ENCODE data around the gene ECEL1. TPM values are rescaled to one million over a fixed set of nuclear protein-coding genes. Genes with fewer than 3 reads are reported as not detected.

ECEL1 gene
- total RNA-seq, 2 donors from 2014 or later = 1.6 to 4.6 TPM

DNA sequence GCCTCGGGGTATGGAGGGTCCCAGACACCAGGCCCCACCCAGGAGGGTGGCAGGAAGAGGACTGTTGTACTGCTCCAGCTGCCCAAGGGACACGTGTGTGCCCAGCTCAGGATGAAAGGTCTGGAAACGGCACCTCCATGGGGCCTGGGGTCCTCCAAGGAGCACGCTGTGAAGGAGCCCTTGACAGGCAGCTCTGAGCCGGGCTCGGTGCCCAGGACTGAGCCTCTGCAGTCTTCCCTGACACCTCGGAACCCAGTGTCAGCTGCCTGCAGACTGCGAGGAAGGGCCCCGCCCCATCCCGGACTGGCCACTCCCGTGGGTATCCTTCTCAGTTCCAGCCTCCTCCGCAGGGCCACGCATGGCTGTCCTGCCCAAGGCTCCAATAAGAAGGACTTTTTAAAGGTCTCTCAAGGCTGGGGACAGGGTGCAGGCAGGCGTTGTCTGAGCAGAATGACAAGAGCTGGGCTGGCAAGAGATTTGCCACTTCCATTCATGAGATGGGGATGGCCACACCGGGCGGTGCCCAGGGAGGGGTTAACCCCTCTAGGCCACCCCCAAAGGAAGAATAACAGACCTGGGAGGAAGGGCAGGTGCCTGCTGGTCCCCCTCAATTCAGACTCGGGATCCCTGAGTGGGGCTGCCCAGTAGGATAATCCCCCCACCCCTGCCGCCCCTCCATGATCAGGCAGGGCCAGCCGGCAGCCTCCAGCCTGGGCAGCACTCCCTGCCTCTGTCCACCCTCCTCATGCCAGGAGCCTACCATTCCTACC, 8.9 kb downstream of the ECEL1 start:
- no peaks in the 10 kb centered on the region for H3K4me1 ChIP-seq (ENCODE audit: control insufficient read depth, insufficient read depth, low read length)
- H3K27me3 ChIP-seq (ENCODE audit: control insufficient read depth, insufficient read depth, low read length, poor library complexity, severe bottlenecking) = peaks cover 27% of the 10 kb centered on the region
- no peaks in the 10 kb centered on the region for H3K36me3 ChIP-seq (ENCODE audit: control insufficient read depth, insufficient read depth, low read length)
- 85 to 89% methylated on average over 12 to 19 of the region's 19 CpGs for WGBS, 2 experiments (ENCODE audit: insufficient coverage in 1 of 2, insufficient read length in 1 of 2)
- H3K27ac ChIP-seq (ENCODE audit: low read depth, low read length) = no peak overlapping the region
- DNase-seq = peak; percentile 34
- Mint-ChIP-seq H3K27ac (no peak overlapping the region), H3K4me3 (no peak overlapping the region), H3K4me1 (no peaks in the 10 kb centered on the region), H3K27me3 (ENCODE audit: insufficient read depth) (peaks cover 36% of the 10 kb centered on the region), H3K9me3 (no peaks in the 10 kb centered on the region), H3K36me3 (ENCODE audit: low read depth) (no peaks in the 10 kb centered on the region)
- no peak overlapping the region for H3K9ac ChIP-seq (ENCODE audit: extremely low read depth, low read length, poor library complexity, severe bottlenecking)
- H3K4me3 ChIP-seq (ENCODE audit: low read length) = no peak overlapping the region
- H3K9me3 ChIP-seq (ENCODE audit: control insufficient read depth, low read length) = no peaks in the 10 kb centered on the region
- TF ChIP-seq, protein P1, sequence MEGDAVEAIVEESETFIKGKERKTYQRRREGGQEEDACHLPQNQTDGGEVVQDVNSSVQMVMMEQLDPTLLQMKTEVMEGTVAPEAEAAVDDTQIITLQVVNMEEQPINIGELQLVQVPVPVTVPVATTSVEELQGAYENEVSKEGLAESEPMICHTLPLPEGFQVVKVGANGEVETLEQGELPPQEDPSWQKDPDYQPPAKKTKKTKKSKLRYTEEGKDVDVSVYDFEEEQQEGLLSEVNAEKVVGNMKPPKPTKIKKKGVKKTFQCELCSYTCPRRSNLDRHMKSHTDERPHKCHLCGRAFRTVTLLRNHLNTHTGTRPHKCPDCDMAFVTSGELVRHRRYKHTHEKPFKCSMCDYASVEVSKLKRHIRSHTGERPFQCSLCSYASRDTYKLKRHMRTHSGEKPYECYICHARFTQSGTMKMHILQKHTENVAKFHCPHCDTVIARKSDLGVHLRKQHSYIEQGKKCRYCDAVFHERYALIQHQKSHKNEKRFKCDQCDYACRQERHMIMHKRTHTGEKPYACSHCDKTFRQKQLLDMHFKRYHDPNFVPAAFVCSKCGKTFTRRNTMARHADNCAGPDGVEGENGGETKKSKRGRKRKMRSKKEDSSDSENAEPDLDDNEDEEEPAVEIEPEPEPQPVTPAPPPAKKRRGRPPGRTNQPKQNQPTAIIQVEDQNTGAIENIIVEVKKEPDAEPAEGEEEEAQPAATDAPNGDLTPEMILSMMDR (conservative IDR thresholded peaks at IDR 0.05) = no peak

DNA sequence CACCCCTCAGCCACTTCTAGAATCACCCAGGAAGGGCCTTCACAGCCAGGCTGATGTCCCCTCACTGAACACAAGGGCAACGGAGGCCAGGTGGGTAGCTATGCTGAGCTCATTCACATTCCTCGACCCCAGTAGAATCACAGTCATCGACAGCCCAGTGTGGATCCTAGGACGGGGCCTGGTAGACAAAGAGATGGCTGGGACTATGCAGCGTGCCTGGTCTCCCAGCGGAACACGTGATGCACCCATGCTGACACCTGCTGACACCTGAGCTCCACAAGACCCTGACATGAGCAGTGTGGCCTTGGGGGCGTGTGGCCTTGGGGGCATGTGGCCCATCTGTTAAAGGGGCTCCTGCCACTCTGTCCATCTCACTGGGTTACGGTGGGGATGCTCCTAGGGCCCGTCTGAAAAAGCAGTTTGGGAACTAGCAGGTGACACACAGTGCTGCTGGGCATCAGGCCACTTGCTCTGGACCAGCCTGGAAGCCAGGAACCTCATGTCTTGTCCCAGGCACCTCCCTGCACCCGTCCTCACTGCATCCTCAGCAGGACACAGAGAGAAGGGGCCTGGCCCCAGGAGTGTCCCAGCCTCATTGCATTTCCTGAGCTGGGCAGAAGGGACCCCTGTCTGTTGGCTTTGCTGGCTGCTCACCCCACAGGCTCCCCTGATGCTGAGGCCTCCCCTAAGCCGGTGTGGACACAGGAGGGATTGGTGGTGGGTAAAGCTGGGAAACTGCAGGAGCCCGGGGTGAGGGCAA, 9.7 kb downstream of the ECEL1 start:
- H3K27me3 Mint-ChIP-seq (ENCODE audit: insufficient read depth) = peaks cover 38% of the 10 kb centered on the region
- WGBS, 2 experiments (ENCODE audit: insufficient coverage in 1 of 2, insufficient read length in 1 of 2) = 89 to 93% methylated on average over 8 to 13 of the region's 13 CpGs

DNA sequence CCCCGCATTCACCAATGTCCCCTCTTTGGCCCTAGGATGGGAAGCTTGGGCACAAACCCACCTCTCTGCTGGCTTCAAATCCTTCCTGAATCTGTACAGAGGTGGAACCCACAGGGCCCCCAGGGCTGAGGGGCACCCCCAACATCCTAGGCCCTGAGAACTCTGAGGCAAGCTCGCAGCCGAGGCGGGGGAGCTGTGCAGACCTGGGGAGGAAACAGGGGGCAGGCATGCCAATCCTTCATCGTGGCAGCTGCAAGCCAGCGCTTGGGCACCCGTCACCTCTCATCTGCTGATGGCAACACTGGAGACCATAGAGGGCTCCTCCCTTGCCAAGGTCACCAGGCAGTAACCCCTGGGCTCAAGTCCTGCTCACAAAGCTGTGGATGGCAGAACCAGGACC, 10.8 kb downstream of the ECEL1 start:
- peak; percentile 30 for DNase-seq
- Mint-ChIP-seq H3K27ac (no peak overlapping the region), H3K4me1 (no peaks in the 10 kb centered on the region), H3K27me3 (ENCODE audit: insufficient read depth) (peaks cover 37% of the 10 kb centered on the region), H3K36me3 (ENCODE audit: low read depth) (no peaks in the 10 kb centered on the region), H3K9me3 (no peaks in the 10 kb centered on the region), H3K4me3 (no peak overlapping the region)
- no peaks in the 10 kb centered on the region for H3K4me1 ChIP-seq (ENCODE audit: control insufficient read depth, insufficient read depth, low read length)
- H3K27ac ChIP-seq (ENCODE audit: low read depth, low read length) = no peak overlapping the region
- TF ChIP-seq, protein P1 (conservative IDR thresholded peaks at IDR 0.05) = no peak
- no peak overlapping the region for H3K4me3 ChIP-seq (ENCODE audit: low read length)
- no peaks in the 10 kb centered on the region for H3K36me3 ChIP-seq (ENCODE audit: control insufficient read depth, insufficient read depth, low read length)
- H3K9ac ChIP-seq (ENCODE audit: extremely low read depth, low read length, poor library complexity, severe bottlenecking) = no peak overlapping the region
- H3K27me3 ChIP-seq (ENCODE audit: control insufficient read depth, insufficient read depth, low read length, poor library complexity, severe bottlenecking) = peaks cover 26% of the 10 kb centered on the region
- no peaks in the 10 kb centered on the region for H3K9me3 ChIP-seq (ENCODE audit: control insufficient read depth, low read length)
- WGBS, 2 experiments (ENCODE audit: insufficient coverage in 1 of 2, insufficient read length in 1 of 2) = 80 to 92% methylated on average over 1 to 7 of the region's 7 CpGs

More for the DNA sequence above, 9.7 kb downstream of the ECEL1 start:
- Histone ChIP-seq H3K9ac (ENCODE audit: extremely low read depth, low read length, poor library complexity, severe bottlenecking) (no peak overlapping the region), H3K36me3 (ENCODE audit: control insufficient read depth, insufficient read depth, low read length) (no peaks in the 10 kb centered on the region), H3K9me3 (ENCODE audit: control insufficient read depth, low read length) (no peaks in the 10 kb centered on the region), H3K27ac (ENCODE audit: low read depth, low read length) (no peak overlapping the region), H3K4me1 (ENCODE audit: control insufficient read depth, insufficient read depth, low read length) (no peaks in the 10 kb centered on the region), H3K27me3 (ENCODE audit: control insufficient read depth, insufficient read depth, low read length, poor library complexity, severe bottlenecking) (peaks cover 21% of the 10 kb centered on the region), H3K4me3 (ENCODE audit: low read length) (no peak overlapping the region)
- no peaks in the 10 kb centered on the region for H3K9me3 Mint-ChIP-seq
- no peak overlapping the region for H3K27ac Mint-ChIP-seq
- H3K4me1 Mint-ChIP-seq = no peaks in the 10 kb centered on the region
- no peak overlapping the region for H3K4me3 Mint-ChIP-seq
- TF ChIP-seq, protein P1 (conservative IDR thresholded peaks at IDR 0.05) = no peak
- peak; percentile 45 for DNase-seq
- no peaks in the 10 kb centered on the region for H3K36me3 Mint-ChIP-seq (ENCODE audit: low read depth)
